Activated CD4-positive, alpha-beta T cell treated with anti-CD3 and anti-CD28 coated beads, Interleukin-2, amount 10 ng/mL, durations not matched to agents 24 days and 14 days (primary cell): ENCODE results near the gene MOB3B. TPM values are rescaled to one million over a fixed set of nuclear protein-coding genes. Genes with fewer than 3 reads are reported as not detected.

Experiments used
- DNase-seq: peaks from one replicate; pipeline ENCODE4 v3.0.0; 2022
- H3K27ac Mint-ChIP-seq: one replicate; pipeline ENCODE4 v1.8.0; 2022; ENCODE audit warnings: mild to moderate bottlenecking, mixed read lengths
- H3K27me3 Mint-ChIP-seq: one replicate; pipeline ENCODE4 v1.8.0; 2022; ENCODE audit warnings: mixed read lengths
- H3K36me3 Mint-ChIP-seq: one replicate; pipeline ENCODE4 v1.8.0; 2022; ENCODE audit warnings: low read depth, mild to moderate bottlenecking, mixed read lengths
- H3K4me1 Mint-ChIP-seq: one replicate; pipeline ENCODE4 v1.8.0; 2021; ENCODE audit warnings: mixed read lengths
- H3K4me3 Mint-ChIP-seq: one replicate; pipeline ENCODE4 v1.8.0; 2022; ENCODE audit warnings: mild to moderate bottlenecking, moderate library complexity, mixed read lengths
- H3K9me3 Mint-ChIP-seq: one replicate; pipeline ENCODE4 v1.8.0; 2021; ENCODE audit warnings: mixed read lengths
- intact Hi-C: fragments of 100-400 bp; cut with micrococcal nuclease; formaldehyde crosslinking; loops from one replicate; pipeline ENCODE4 v1.15.1; 2023
- total RNA-seq: library from RNA; stranded (reverse); gene quantifications from 2 replicates; pipeline ENCODE4 v1.2.3, GENCODE V29; 2022

Gene MOB3B
- total RNA-seq, 1 donor from 2014 or later, result 0.82 TPM

DNA sequence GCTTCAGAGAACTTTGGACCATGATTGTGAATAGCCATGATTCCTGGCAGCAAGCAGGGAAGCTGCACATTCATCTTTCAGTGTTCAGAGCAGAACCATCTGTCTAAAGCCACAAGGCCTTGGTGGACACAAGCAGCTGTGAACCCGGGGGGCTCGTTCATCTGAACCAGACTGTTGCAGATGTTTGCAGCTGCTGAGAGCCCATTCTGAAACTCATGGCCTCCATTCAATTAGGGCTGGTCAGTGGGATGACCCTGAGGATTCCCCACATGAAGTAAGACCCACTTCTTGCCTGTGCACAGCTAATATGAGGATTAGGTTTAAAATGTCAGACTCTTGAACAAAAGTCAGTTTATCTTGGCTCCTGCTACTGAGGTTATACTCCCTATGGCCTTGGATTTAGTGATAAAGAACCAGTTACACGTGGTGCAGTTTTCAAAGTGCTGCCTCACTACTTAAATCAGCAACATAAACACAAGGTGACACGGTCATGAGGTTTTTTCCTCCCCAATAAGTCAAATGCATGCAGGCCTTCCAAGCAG is 115.3 kb downstream of the MOB3B start:
- no peaks in the 10 kb centered on the region for H3K9me3 Mint-ChIP-seq
- H3K27ac Mint-ChIP-seq, result no peak overlapping the region
- intact Hi-C loops, result no loop called here
- DNase-seq, result no peak
- H3K4me3 Mint-ChIP-seq, result no peak overlapping the region
- H3K27me3 Mint-ChIP-seq, result peaks cover 2% of the 10 kb centered on the region
- no peaks in the 10 kb centered on the region for H3K36me3 Mint-ChIP-seq
- no peaks in the 10 kb centered on the region for H3K4me1 Mint-ChIP-seq

DNA sequence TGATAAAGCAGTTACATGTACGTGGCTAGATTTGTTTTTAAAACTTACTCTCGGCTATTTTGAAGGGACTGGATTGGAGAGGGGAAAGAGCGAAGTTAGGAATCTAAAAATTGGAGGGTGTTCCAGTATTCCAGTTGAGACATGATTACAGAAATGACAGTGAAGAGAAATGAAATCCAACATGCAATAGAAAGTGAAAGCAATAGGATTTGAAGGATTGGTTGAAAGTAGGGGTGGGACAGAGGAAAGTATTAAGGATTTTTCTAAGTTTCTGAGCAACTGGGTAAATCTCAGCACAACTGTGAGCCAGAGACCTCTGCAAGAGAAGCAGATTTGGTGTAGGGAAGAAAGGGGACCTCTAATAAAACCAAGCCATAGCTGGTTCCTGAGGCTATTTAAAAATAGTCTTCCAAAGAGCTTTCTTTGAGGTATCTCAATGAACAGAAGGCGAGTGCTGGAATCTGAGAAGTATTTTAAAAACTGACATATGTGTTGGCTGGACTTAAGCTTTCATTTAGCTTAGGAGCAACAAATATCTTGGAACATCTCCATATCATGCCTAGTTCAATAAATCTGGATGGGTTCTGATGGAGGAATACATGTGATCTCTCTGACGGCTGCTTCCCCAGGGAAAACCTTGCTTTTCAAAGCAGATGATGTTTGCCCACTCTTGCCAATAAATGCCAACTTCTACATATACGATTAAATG is 115.9 kb downstream of the MOB3B start:
- no peaks in the 10 kb centered on the region for H3K4me1 Mint-ChIP-seq
- no peak for DNase-seq
- H3K9me3 Mint-ChIP-seq, result no peaks in the 10 kb centered on the region
- intact Hi-C loops, result no loop called here
- no peaks in the 10 kb centered on the region for H3K36me3 Mint-ChIP-seq
- H3K27me3 Mint-ChIP-seq, result peaks cover 2% of the 10 kb centered on the region
- no peak overlapping the region for H3K4me3 Mint-ChIP-seq
- H3K27ac Mint-ChIP-seq, result no peak overlapping the region

DNA sequence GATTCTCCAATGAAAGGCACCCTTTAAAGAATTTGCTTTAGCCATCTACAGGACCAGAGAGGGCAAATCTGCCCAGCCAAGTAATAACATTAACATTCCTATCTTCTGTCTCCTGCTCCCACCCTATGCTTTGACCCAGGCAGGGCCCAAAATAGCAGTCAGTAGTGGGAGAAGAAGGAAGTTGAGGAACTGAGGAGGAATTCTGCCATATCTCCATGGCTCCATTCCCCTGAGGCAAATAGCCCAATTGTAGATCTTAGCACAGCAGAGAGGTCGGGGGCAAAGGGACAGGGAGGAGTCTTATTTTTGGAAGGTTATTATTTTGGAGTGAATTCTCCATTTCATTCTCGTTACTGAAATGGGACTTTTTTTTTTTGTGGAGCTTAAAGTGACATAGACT is 116.7 kb downstream of the MOB3B start:
- Mint-ChIP-seq H3K4me3 (no peak overlapping the region), H3K27ac (no peak overlapping the region), H3K9me3 (no peaks in the 10 kb centered on the region), H3K4me1 (no peaks in the 10 kb centered on the region), H3K27me3 (no peaks in the 10 kb centered on the region), H3K36me3 (no peaks in the 10 kb centered on the region)
- no peak for DNase-seq
- intact Hi-C loops, result no loop called here

DNA sequence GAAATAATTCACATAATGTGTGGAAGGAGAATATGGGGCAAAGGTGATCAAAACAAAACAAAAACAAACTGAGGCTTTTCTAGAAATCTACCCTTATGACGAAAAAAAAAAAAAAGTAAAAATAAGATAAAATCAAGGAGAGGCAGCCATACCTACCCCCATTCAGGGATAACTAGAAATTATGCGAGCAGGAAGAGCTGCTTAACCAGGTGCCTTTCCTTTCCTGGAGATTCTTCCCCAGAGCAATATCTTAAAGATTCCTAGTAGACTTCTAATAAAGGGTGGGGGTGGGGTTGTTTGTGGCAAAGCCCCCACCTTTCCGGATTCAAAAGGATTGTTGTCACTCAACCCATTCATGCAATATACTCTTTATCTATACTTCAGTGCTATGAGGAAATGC is 117.5 kb downstream of the MOB3B start:
- no peaks in the 10 kb centered on the region for H3K36me3 Mint-ChIP-seq
- H3K9me3 Mint-ChIP-seq, result no peaks in the 10 kb centered on the region
- no peak overlapping the region for H3K4me3 Mint-ChIP-seq
- H3K27ac Mint-ChIP-seq, result no peak overlapping the region
- no peak for DNase-seq
- H3K27me3 Mint-ChIP-seq, result no peaks in the 10 kb centered on the region
- intact Hi-C loops, result no loop called here
- no peaks in the 10 kb centered on the region for H3K4me1 Mint-ChIP-seq

DNA sequence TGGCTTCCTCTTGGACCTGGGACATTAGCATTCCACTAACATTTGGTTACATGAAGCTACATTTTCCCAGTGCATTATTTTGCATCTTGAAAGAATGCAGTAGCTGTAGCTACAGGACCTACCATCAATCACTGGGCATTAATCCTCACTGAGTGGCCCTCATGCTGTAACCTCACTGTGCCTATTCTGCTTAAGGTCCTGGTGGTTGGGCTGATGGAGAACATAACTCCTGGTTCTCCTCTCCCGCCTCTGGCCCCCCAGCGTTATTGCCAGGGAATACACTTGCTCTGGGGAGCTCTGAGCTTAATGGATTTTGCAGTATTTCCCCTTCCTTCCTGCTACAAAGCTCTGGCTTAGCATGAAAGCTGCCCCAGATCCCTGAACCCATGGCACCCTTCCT is 121.1 kb downstream of the MOB3B start:
- no peak for DNase-seq
- H3K36me3 Mint-ChIP-seq, result no peaks in the 10 kb centered on the region
- H3K27me3 Mint-ChIP-seq, result no peaks in the 10 kb centered on the region
- intact Hi-C loops, result no loop called here
- H3K4me3 Mint-ChIP-seq, result no peak overlapping the region
- H3K4me1 Mint-ChIP-seq, result no peaks in the 10 kb centered on the region
- H3K27ac Mint-ChIP-seq, result no peak overlapping the region
- H3K9me3 Mint-ChIP-seq, result no peaks in the 10 kb centered on the region

DNA sequence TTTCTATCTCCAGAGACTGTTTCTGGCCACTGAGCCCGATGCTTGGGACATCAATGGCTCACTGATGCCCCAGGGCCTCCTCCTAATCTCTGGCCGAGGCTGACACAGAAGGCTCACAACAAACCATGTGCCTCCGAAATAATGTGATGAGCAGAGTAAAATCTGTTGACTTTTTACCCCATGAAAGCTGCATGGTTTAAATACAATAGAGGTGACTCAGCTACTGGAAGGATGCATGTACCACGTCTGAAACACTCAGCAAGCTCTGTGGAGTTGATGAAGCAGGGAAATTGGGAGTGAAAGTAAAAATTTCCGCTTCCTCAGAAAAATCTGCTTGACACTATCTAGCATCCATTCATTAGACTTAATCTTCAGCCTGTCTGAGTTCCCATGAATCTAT is 121.6 kb downstream of the MOB3B start:
- Mint-ChIP-seq H3K27me3 (no peaks in the 10 kb centered on the region), H3K36me3 (no peaks in the 10 kb centered on the region), H3K4me3 (no peak overlapping the region), H3K9me3 (no peaks in the 10 kb centered on the region), H3K4me1 (no peaks in the 10 kb centered on the region), H3K27ac (no peak overlapping the region)
- no peak for DNase-seq
- intact Hi-C loops, result no loop called here

DNA sequence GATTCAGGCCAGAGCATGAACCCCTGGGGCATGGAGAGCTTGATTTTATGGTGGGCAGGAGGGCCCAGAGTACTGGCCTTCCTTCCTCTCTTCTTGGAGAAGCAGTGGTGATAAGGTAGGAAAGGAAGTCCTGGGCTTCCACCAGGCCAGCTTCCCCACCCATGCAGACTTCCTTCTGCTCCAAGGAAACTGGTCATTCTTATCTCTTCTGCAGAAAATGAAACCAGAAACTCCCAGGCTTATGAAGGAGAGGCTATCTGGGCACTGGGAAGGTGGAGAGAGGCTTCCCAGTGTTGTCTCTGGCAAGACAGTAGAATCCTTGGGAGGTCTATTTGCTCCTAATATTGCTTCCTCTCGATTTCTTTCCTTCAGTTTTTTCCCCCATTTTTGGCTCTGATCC is 122.1 kb downstream of the MOB3B start:
- no peak for DNase-seq
- no peaks in the 10 kb centered on the region for H3K36me3 Mint-ChIP-seq
- intact Hi-C loops, result no loop called here
- no peak overlapping the region for H3K27ac Mint-ChIP-seq
- H3K4me1 Mint-ChIP-seq, result no peaks in the 10 kb centered on the region
- H3K9me3 Mint-ChIP-seq, result no peaks in the 10 kb centered on the region
- H3K27me3 Mint-ChIP-seq, result no peaks in the 10 kb centered on the region
- no peak overlapping the region for H3K4me3 Mint-ChIP-seq

DNA sequence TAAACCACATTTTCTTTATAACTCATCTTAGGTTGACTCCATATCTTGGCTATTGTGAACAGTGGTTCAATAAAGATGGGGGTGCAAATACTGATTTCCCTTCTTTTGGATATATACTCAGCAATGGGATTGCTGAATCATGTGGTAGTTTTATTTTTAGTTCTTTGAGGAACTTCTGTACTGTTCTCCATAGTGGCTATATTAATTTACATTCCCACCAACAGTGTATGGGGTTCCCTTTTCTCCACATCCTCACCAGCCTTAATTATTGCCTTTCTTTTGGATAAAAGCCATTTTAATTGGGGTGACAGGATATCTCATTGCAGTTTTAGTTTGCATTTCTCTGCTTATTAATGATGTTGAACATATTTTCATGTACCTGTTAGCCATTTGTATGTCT is 125.0 kb downstream of the MOB3B start:
- intact Hi-C loops, result no loop called here
- no peak overlapping the region for H3K27ac Mint-ChIP-seq
- DNase-seq, result no peak
- H3K4me3 Mint-ChIP-seq, result no peak overlapping the region
- no peaks in the 10 kb centered on the region for H3K9me3 Mint-ChIP-seq
- no peaks in the 10 kb centered on the region for H3K36me3 Mint-ChIP-seq
- no peaks in the 10 kb centered on the region for H3K27me3 Mint-ChIP-seq
- no peaks in the 10 kb centered on the region for H3K4me1 Mint-ChIP-seq

DNA sequence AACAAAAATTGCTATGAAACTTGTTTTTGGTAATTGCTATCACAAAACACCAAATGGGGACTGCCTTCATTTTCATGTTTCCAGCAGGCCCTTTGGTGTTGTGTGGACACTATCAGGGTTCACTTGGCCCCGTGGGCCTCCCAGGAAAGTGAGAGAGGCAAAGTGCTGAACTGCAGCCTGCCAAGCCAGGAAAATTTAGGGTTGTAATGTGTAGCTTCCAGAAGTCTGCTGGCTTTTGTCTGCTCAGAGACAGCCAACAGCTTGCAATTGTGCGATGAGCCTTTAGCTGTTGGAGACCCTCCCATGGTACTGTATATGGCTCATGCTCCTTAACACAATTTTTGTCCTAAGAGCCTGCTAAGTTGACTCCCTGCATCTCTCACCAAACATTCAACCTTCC is 127.0 kb downstream of the MOB3B start:
- H3K27me3 Mint-ChIP-seq, result no peaks in the 10 kb centered on the region

DNA sequence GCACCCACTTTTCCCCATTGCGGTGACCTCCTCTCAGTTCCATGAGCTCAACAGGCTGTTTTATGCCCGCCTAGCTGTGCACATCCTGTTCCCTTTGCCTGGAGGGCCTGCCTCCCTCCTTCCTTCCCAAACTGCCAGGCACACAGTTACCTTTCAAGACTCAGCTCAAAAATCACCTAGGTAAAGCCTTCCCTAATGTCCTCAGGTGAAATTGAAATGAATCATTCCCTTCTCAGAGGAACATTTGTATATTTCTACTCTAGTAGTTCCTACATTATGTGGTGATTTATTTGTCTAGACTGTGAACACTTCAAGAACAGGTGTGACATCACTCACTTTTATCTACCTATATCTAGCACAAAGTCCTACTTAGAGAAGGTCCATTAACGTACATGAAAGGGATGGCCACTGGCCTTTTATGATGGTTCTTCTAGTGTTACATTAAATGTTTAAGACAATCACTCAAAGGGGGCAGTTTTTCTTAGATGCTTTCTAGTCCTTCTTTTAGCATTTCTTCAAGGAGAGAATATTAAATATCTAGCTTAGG is 129.2 kb downstream of the MOB3B start:
- intact Hi-C loops, result no loop called here
- Mint-ChIP-seq H3K27ac (no peak overlapping the region), H3K9me3 (no peaks in the 10 kb centered on the region), H3K27me3 (peaks cover 6% of the 10 kb centered on the region), H3K4me1 (no peaks in the 10 kb centered on the region), H3K36me3 (no peaks in the 10 kb centered on the region), H3K4me3 (no peak overlapping the region)
- no peak for DNase-seq

More for the DNA sequence above, 127.0 kb downstream of the MOB3B start:
- no peak overlapping the region for H3K27ac Mint-ChIP-seq
- no peaks in the 10 kb centered on the region for H3K36me3 Mint-ChIP-seq
- no peak overlapping the region for H3K4me3 Mint-ChIP-seq
- H3K4me1 Mint-ChIP-seq, result no peaks in the 10 kb centered on the region
- intact Hi-C loops, result no loop called here
- no peaks in the 10 kb centered on the region for H3K9me3 Mint-ChIP-seq
- DNase-seq, result no peak

DNA sequence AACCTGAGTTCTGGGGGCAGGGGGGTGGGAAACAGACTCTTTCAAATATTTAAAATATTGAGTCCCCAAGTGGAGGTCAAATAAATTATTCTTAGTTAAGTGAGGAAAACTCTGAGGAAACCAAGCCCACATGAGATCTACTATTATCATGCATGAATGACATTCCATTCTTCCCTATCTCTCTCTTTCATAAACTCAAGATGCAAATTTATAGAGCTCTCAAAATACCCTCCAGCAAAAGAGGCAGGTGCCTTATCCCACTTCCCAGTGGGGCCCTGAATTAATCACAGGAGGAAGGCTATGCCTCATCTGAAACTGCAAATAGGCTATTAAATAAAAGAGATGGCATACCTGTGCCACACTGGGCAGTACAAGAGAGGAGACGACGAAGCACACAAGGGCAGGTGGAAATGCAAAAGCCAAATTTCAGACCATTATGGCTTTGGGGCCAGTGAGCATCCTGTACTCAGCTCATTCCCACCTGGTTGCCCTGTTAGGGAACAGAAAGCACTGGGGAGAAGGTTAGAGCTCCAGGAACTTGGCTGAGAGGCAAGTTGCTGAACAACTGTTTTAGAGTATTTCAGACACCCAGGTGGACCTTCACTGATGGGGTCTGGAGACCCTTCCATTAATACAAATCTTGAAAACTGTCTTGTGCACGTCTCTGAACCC is 130.5 kb downstream of the MOB3B start:
- Mint-ChIP-seq H3K9me3 (no peaks in the 10 kb centered on the region), H3K4me3 (no peak overlapping the region), H3K36me3 (no peaks in the 10 kb centered on the region), H3K27ac (no peak overlapping the region), H3K27me3 (peaks cover 8% of the 10 kb centered on the region), H3K4me1 (no peaks in the 10 kb centered on the region)
- no peak for DNase-seq
- intact Hi-C loops, result no loop called here

DNA sequence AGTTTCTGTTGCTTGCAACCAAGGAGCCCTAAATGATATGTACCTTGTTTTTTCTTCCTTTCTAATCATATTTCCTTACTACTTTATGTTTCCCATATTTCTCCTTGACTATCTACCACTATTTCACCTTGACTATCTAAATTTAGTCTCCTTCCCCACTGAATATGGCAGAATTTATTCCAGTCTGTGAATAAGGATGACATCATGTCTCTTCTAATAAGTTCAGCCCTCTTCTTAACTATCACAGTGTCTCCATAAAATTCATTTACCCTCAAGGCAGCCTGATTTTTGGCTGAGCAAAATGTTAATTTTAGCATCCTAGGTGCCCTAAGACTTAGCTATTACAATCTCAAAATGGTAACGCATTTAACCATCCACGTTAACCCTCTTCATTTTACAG is 133.1 kb downstream of the MOB3B start:
- H3K9me3 Mint-ChIP-seq, result no peaks in the 10 kb centered on the region
- H3K4me3 Mint-ChIP-seq, result no peak overlapping the region
- no peak for DNase-seq
- intact Hi-C loops, result no loop called here
- H3K27ac Mint-ChIP-seq, result no peak overlapping the region
- H3K4me1 Mint-ChIP-seq, result no peaks in the 10 kb centered on the region
- peaks cover 10% of the 10 kb centered on the region for H3K27me3 Mint-ChIP-seq
- H3K36me3 Mint-ChIP-seq, result no peaks in the 10 kb centered on the region

DNA sequence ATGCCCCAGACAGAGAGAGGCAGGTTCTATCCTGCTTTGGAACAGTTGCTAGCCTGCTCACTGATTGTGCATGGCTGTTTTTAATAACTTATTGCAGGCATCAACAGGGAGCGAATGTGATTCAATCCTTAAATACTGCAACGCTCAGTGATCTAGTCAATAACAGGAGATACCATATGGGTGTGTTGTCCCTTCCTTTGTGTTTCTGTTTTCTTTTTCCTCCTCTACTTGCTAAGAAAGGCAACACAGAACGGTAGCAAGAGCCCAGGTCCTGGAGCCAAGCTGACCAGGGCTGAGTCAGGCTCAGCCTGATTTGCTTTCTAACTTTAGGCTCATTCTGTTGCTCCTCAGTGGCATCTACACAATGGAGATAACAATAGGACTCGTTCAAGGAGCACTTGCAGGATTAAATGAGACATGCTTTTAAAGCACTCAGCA is 134.1 kb downstream of the MOB3B start:
- Mint-ChIP-seq H3K9me3 (no peaks in the 10 kb centered on the region), H3K4me3 (no peak overlapping the region), H3K27me3 (peaks cover 10% of the 10 kb centered on the region), H3K4me1 (no peaks in the 10 kb centered on the region), H3K36me3 (no peaks in the 10 kb centered on the region), H3K27ac (no peak overlapping the region)
- DNase-seq, result no peak
- intact Hi-C loops, result no loop called here

DNA sequence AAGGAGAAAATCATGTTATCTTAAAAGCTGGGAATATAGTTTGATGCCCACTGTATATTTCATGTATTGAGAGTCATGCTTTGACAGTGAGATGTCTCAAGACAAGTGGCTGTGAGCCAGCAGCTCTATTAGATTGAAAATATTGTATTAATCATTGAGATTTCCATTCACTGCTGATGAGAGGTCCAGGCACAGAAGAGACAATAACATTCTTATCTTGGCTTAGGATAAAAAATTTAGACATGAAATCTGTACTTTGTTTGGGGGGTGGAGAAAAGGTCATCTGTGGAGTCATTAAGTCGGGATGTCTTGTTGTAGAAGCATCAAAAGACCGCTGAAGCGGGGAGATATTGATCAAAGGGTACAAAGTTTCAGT is 134.8 kb downstream of the MOB3B start:
- DNase-seq, result no peak
- no peaks in the 10 kb centered on the region for H3K36me3 Mint-ChIP-seq
- no peak overlapping the region for H3K27ac Mint-ChIP-seq
- H3K4me3 Mint-ChIP-seq, result no peak overlapping the region
- H3K9me3 Mint-ChIP-seq, result no peaks in the 10 kb centered on the region
- no peaks in the 10 kb centered on the region for H3K4me1 Mint-ChIP-seq
- intact Hi-C loops, result no loop called here
- peaks cover 10% of the 10 kb centered on the region for H3K27me3 Mint-ChIP-seq
